ENCODE data around the gene PKM.
"Not testable (repeated sequence)": the region's sequence is repeated elsewhere in the genome, so short reads cannot be mapped to it uniquely, and the experiment has no call there.

The PKM gene

DNA sequence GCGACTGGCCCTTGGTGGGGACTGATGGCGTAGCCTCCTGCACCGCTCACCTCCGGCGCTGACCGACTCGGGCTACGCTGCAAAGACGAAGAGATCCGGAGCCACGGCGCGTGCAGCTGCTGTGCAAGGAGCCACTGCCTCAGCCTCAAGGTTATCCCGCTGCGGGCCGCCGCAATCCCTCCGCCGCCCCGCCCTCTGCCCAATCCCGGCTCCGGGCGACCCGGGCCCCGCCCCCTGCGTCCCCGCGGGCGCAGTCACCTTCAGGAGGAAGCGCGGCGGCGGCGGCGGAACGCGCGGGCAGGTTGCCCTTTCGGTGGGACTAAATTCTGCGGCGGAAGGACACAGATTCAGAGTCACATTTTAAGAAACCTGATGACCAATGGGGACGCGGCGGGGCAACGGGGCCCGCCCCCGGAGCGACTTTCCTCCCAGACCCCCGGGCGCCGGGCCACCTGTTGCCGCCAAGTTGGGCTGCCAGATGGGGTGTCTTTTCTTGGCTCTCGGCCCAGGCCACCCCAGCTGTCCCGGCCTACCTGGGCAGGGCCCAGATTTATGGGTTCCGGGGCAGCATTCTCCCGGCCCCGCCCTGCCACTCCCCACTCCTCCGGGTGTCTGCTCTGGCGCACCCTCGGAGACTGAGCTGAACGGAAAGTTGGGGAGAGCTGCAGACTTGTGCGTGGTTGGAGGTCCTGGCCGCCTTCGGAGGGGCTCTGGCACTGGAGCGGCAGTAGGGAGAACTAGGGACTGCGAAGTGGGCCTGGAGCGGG lies at the start of gene PKM:
PKM (minus strand) TSS at position 125 of the 767 bp plus-strand sequence. CDS start 12,093 bp downstream, outside the sequence.
- peak; percentile 73 for DNase-seq

DNA sequence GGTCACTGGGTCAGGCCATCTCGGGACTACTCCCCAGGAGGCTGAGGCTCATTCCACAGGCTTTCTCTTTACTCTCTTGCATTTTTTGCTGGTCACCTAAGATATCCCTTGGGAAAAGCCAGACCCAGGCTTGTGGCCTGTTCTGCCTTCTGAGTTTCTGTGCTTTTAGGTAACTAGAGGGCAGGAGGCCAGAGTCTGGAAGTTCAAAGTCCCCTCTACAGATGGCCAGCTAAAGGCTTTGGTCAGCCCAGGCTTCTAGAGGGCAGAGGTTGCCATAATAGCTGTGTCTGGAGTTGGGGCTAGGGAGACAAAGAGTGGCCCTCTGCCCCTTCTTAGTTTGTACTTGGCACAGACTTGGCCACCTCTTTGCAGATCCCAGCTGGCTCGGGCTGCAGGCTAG lies 49.8 kb upstream of the PKM start:
- DNase-seq, result no peak

DNA sequence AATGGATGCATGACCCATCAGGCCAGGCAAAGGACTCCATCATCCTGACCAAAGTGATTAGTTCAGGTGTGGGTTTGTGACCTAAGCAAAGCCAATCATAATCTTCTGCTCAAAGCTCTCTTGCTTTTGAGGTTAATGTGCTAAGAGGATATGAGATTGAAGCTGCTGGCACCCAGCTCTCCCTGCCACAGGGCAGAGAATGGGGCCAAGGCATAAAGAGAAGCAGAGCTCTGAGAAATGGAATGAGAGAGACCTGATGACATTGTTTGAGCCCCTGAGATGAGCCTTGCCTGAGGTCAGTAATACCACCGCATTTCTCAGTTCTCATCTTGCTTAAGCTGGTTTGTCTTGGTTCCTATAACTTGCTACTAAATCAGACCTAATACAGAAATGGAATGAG lies 47.7 kb upstream of the PKM start:
- no peak for DNase-seq

DNA sequence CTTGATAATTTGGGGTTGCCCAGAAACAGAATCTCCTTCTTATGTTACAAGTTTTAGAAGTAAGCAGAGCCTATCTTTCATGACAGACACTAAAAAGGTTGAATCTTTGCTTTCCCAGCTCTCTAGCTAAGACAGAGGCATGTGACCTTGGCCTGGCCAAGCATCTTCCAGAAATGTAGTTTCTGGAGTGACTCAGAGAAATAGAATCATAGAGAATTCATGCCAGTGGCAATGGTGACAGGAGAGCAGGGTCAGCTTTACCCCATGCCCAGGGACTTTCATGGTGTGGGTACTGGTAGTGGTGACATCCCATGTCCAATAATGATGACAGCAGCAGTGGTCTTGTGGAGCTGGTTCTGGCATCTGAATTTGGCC lies 45.3 kb upstream of the PKM start:
- DNase-seq, result no peak

DNA sequence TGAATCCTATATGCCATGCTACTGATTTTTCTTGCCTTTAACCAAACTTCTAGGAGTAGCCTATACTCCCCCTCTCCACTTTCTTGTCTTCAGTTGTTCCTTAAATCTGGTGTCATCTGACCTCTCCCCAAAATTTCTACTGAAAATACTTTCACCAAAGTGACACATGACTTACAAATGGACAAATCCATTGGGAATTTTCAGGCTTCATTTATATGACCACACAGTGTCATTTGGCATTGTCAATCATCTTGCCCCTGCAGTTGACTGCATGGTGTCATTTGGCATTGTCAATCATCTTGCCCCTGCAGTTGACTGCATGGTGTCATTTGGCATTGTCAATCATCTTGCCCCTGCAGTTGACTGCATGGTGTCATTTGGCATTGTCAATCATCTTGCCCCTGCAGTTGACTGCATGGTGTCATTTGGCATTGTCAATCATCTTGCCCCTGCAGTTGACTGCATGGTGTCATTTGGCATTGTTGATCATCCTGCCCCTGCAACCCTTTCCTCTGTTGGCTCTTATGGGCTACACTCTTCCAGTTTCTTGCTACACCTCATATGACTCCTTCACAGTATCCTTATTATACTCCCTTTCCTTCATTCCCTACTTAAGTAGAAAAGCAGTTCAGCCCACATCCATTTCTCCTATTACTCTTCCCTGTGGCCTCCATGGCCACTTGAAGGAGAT lies 44.8 kb upstream of the PKM start:
- not testable (repeated sequence) for DNase-seq

DNA sequence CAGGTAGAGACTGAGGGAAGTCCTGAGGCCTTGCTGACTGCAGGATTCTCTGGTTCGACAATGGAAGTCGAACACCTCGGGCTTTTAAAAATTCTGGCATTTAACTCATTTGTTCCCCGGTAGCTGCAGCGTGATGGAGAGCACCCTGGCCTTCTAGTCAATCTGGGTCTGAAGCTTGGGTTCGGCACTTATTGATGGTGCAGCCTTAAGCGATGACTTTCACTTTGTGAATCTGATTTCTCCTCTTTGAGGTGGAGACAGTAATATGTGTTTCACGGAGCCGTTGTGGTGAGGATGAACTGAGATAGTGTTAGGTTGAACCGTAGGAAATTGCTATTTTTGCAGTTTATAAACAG lies 42.0 kb upstream of the PKM start:
- no peak for DNase-seq

DNA sequence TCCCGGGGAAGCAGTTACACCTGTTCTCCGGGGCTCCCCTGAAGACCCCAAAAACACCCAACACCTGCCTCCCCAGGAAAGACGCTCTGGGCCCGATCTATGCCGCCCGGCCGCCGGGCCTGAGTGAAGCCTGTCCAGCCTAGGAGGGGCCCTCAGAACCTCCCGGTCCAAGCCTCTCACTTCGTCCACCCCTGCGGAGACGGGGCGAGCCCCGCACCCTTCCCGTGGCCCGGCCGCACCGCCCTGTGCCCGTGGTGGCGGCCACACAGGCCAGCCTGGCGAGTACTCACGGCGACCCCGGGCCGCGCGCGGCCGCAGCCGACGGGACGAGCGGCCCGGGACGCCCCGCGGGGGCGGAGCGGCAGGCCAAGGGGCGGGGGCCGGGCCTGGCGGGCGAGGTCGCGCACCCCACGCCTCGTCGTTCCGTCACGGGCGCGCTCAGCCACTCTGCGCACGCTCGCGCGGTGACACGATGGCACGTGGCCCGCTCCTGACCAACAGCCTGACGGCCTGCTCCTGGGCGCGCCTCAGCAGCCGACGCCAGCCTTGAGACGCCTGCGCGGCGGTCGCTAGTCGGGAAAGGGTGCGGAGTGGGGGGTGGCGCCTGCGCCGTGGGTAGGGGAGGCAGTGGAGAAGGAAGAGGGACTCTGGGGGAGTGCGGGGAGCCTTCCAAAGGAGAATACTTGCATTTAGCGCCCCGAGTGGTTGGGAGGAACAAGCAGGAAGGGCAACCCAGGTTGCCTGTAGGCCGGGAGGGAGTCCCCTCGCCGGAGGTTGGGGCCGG lies 41.4 kb upstream of the PKM start, which contains the start of gene PARP6:
PARP6 (minus strand) TSS at position 342 of the 784 bp plus-strand sequence. CDS start 5,077 bp downstream, outside the sequence.
- peak; percentile 90 for DNase-seq

DNA sequence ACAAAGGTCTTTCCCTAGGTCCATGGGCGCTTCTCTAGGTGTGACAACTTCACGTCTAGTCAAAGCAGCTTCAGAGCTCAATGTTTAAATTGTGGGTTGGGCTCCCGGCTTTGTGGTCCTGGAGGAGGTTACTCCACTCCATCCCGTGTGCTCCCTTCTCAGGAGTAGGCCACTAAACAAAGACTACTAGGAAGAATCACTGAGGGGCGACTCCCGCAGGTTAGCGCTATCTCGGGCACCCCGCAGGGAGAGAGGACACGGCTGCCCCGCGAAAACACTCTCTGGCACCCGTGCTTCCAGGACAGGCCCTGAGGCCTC lies 40.9 kb upstream of the PKM start:
- DNase-seq, result no peak

DNA sequence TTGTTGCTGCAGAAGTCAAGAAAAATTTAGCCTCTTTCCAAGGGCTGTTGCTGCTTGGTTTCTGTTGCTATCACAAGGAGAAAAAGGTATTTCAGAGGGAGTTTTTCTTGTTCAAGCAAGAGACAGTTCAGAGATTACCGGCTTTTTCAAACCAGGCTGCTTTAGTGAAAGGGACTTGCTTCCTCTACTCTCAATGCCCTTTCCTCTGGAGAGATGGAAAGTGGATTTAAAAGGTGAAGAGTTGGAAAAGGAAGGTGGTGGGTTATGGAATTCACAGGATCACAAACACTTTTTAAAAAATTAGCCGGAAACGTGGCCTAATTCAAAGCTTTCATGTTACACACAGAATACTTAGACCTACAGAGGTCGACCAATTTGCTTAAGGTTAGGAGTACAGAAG lies 40.2 kb upstream of the PKM start:
- no peak for DNase-seq

DNA sequence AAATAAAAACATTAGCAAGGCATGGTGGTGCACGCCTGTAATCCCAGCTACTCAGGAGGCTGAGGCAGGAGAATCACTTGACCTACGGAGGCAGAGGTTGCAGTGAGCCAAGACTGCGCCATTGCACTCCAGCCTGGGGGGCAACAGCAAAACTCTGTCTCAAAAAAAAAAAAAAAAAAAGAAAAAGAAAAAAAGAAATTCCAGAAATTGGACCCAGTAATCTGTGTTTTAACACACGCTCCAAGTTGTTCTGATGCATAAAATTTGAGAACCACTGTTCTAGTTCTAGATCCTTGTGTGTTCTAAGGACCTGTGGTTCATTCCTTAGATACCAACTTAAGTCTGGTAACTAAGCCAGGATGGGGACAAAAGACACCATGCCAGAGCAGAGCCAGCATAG lies 38.7 kb upstream of the PKM start:
- DNase-seq, result no peak

DNA sequence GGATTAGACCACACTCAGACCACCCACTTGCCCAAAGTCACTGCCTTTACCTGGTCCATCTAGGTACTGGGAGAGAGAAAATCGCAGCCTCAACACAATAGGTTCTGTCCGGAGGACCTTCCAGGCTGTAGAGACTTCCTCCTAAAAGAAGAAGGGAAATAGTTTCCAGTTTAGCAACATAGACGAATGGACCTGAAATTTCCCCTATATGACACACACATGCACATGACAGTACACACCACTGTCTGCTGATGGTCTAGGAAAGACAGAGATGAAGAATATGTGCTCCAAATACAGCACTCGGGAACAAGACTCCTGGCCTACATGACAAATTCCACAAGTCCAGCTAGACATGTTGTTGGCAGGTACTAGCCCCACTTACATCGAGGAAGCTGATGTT lies 34.0 kb upstream of the PKM start:
- no peak for DNase-seq

DNA sequence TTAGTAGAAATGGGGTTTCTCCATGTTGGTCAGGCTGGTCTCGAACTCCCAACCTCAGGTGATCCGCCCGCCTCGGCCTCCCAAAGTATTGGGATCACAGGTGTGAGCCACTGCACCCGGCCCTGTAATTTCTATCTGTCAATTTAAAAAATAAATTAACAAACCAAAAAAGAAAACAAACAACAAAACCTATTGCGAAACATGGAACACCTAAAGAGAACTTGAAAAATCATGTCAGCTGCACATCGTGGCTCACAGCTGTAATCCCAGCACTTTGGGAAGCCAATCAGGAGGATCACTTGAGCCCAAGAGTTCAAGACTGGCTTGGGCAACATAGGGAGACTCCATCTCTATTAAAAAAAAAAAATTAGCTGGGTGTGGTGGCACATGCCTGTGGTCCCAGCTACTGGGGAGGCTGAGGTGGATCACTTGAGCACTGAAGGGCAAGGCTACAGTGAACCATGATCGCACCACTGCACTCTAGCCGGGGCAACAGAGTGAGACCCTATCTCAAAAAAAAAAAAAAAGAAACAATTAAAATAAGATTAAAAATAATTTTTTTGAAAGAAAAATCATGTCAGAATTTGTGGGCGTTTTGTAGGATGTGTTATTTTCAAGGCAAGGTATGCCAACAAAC lies 21.8 kb upstream of the PKM start:
- DNase-seq, result no peak

DNA sequence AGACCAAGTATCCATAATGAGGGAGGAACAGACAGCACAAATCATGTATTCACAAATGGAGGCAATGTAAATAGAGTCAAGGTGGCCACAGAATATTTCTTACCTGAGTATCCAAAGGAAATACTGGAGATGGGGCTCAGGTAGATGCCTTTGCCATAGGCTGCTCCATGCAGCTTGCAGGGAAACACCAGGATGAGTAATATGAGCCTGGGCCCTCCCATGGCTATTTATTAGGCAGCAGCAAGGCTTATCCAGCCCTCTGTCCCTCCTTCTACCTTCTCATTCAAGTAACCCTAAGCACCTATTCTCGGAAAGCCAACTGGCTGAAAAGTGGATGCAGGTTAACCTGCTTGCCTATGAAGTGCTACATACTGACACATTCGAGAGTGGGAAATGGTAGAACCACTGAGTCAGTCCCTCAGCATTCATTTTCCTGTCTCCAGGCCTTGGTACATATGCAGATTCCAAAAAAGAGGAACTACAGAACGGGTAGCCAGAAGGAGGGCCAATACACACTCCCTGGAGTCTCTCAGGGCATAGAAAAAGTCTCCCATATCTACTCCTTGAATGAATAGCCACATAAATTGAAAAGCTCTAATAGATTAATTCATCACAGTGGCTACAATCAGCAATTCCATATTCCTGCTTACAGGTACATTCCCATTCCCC lies 18.3 kb upstream of the PKM start:
- DNase-seq, result no peak

DNA sequence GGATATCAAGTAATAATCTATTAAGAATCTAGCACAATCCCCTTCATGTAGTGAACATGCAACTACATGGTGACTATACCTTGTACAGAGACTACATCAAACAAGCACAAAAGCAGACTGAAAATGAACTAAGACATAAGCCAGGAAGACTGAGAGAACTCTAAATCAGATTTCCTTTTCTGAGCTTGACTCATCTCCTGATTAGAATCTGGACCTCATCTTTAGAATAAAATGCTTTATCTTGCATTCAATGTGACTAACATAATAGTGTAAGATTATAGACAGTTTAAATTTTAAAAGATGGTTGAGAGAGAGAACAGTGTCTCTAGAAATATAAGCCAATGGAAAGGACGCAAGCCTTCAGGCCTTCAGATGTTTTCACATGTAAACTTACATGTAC lies 17.5 kb upstream of the PKM start:
- no peak for DNase-seq

DNA sequence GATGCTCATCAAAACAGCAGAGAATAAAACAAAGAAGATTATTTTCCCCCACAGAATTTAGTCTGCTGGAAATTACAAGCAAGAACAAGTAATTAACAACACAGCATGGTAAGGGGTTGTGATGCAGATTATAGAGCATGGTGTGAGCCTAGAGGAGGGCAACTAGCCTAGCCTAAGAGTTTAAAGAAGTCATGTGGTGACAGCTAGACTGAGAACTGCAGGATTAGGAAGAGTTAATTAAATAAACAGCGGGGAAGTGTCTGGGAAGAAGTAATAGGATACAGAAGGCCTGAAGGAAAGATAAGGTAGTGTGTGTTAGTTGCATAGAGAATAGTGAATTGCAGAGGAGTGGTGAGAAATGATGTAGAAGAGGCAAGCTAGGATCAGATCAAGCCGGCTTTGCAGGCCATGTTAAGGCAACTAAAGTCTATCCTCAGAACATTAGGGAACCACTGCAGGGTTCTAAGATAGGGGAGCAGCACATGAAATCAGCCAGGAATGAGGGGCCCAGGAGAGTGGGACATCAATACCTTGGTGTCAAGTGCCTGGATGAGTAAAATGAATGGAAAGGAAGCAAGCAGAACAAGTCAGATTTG lies 11.9 kb upstream of the PKM start:
- no peak for DNase-seq

DNA sequence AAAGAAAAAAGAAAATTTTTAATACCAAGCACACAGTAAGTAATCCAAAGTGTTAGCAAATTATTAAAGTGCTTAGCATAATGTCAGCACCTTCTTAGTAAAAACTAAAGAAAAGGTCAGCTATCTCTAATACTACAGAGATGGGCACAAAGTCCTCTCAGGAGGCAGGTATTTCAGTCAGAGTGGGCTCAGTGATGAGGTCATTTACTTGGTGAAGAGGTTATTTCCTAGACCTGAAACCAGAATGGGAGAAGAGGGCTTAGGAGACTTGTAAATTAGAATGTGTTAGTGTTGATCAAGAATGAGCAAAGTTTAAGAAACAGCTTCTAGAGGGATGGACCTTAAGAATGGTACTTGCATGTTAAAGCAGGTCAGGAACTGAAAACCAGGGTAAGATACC lies 8.7 kb upstream of the PKM start:
- DNase-seq, result no peak

DNA sequence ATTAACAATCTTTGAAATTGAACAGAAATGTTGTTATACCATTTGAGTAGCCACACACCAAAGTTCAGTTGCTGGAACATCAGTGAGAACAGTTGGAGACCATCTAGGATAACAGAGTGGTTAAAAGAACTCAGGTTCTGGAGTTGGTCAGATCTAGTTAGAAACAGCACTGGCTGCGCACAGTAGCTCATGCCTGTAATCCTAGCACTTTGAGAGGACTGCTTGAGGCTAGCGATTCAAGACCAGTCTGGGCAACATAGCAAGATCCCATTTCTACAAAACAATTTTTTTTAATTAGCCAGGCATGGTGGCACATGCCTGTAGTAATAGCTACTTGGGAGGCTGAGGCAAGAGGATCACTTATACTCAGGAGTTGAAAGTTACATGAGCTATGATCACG lies 7.6 kb upstream of the PKM start:
- no peak for DNase-seq

DNA sequence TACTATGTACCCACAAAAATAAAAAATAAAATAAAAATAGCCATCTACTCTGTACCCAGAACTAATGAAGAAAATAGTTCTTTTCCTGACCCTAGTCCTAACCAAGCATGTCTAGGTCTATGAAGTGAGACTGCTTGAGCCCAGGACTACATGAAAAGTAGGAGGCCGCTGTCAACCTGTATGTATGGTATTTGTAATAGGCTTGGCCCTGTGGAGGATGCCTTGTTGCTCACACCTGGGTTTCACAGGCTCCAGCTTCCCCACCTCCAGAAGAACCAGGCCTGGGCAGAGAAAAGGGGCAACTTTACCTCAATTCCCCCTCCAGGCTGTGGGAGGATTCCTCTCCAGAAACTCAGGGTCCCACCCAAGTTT lies 6.8 kb upstream of the PKM start:
- no peak for DNase-seq

DNA sequence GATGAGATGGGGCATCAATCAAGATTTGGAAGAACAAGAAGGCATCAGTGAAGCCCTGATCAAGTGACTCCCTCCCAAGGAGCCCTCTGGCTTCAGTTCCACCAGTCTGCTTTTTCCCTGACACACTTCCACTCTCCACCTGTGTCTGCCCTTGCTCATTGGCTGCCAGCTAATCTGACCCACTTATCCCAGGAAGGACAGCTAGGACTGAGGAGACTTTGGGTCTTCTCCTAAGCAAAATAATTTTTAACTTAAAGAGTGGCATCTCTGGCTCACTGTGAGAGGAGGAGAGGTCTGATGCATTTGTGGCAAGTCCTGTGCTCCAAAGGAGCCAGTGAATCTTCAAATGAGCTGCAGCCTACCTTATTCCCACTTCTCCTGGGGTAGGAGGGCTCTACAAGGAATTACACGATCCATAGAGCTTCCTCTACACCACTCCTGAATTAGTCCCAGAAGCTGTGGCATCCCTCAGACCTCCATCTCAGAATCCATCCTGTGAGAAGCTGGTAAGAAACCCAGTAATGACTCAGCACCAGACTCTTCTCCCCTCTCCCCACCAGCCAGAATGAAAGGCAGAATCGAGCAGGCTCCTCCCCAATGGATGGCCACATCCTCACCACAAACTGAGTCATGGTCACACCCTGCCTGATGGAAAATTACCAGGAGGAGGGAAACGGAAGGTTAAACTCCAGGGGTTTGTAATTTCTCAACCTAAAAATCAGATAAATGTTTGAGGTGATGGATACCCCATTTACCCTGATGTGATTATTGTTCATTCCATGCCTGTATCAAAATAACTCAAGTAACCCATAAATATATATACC lies 6.3 kb upstream of the PKM start:
- DNase-seq, result no peak

DNA sequence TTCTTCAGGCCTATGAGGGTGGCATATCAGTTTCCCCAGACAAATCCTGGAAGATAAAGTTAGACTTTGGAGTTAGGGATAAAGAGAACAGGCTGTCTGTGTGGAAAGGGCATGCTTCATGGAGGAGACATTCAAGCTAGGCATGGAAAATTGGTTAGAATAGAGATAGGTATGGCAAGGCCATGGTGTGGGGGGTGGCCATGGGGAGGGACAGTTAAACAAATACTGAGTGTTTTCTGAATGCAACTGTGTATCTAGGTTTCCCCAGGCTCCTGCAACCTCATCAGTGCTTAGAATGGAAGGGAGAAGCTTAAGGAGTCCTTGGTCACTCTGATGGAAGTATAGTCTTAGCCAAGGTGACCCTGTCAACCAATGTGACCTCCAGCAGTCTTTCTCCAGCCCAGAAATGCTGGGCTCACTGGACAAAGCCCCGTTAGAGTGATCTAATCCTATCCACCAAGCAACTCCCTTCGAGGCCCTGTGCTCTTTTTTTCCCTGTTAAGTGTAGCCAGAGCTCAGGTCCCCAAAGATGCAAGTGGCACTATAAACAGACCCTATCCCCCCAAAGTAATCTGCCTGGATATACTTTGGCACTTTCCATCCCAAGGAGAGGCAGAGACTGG lies 5.5 kb upstream of the PKM start:
- no peak for DNase-seq

DNA sequence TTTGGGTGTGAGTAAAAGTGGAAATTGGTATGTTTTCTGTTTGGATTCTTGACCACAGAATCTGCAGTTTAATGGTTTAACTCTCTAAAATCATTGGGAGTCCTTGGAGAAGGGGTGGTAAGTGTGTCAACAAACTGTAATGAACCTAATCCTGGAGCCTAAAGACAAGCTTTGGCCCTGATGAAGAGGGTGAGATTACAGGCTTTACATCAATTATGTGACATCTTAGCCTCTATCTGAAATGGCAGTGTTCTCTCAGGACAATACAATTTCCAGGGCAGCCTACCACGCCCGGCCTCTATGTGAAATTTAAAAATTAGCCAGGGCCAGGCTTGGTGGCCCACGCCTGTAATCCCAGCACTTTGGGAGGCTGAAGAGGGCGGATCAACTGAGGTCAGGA lies 4.3 kb upstream of the PKM start:
- no peak for DNase-seq
